ENCODE measurements around the gene MRPL58. TPM values are rescaled to one million over a fixed set of nuclear protein-coding genes. Genes with fewer than 3 reads are reported as not detected.
A peak's percentile ranks its signal among the peaks of the same experiment; 100 is the strongest.
"Not testable (repeated sequence)": the region's sequence is repeated elsewhere in the genome, so short reads cannot be mapped to it uniquely, and the experiment has no call there.

MRPL58 gene
- total and polyA plus RNA-seq, 7 donors = 50.4 to 80.6 (median 64.1) TPM

GRCh38 chr17:75044716-75045115 lies 32.2 kb downstream of the MRPL58 start:
- DNase-seq = no peak
- TF ChIP-seq CTCF (IDR thresholded peaks at IDR 0.05) = no peak
- H3K4me3 ChIP-seq = no peak overlapping the region
- intact Hi-C loops (cut with DNase I) = loop anchor here in 1 of 2 donors (5.0 kb wide), 1 partner anchor 158 kb away; no protein-coding TSS in a partner anchor
- no peak overlapping the region for H3K27ac ChIP-seq
- WGBS, 3 donors = 65 to 79% (median 76%) methylated on average over 7 of the region's 7 CpGs
- peaks cover 21% of the 10 kb centered on the region for H3K4me1 ChIP-seq
- no peak for ATAC-seq
- no peaks in the 10 kb centered on the region for H3K9me3 ChIP-seq
- H3K27me3 ChIP-seq (ENCODE audit: insufficient read depth in 3 of 3, low read length in 2 of 3) = no peaks in the 10 kb centered on the region
- peaks cover 9 to 35% of the 10 kb centered on the region in 2 donors for H3K36me3 ChIP-seq (ENCODE audit: insufficient read depth in 1 of 2, low read depth in 1 of 2)

GRCh38 chr17:75045946-75046406 lies 33.5 kb downstream of the MRPL58 start:
- Histone ChIP-seq H3K27ac (peak overlapping the region; percentile 97), H3K36me3 (ENCODE audit: insufficient read depth in 1 of 2, low read depth in 1 of 2) (peaks cover 6 to 35% of the 10 kb centered on the region in 2 donors), H3K4me1 (peaks cover 21% of the 10 kb centered on the region), H3K4me3 (peak overlapping the region; percentile 95)
- WGBS, 3 donors = 13 to 17% (median 15%) methylated on average over 25 of the region's 25 CpGs
- intact Hi-C loops (cut with DNase I) = loop anchor here in 1 of 2 donors (5.0 kb wide), 1 partner anchor 156 kb away; no protein-coding TSS in a partner anchor
- DNase-seq; ATAC-seq; H3K9me3 ChIP-seq; H3K27me3 ChIP-seq (ENCODE audit: insufficient read depth in 3 of 3, low read length in 2 of 3): not testable (repeated sequence)

- intact Hi-C loops (cut with DNase I) = loop anchor here in 1 of 2 donors (5.0 kb wide), 1 partner anchor 156 kb away; no protein-coding TSS in a partner anchor
- 0% methylated on average over 40 to 72 of the region's 72 CpGs for WGBS, 3 donors
- no peak for TF ChIP-seq CTCF (IDR thresholded peaks at IDR 0.05)
- H3K9me3 ChIP-seq = no peaks in the 10 kb centered on the region
- H3K36me3 ChIP-seq (ENCODE audit: insufficient read depth in 1 of 2, low read depth in 1 of 2) = peaks cover 6 to 35% of the 10 kb centered on the region in 2 donors
- H3K27ac ChIP-seq = peak within 1 kb of the TSS; percentile 97
- ATAC-seq = peak; percentile 96 to 99 (median 98)
- H3K27me3 ChIP-seq (ENCODE audit: insufficient read depth in 3 of 3, low read length in 2 of 3) = no peaks in the 10 kb centered on the region
- peaks cover 21% of the 10 kb centered on the region for H3K4me1 ChIP-seq
- peak within 1 kb of the TSS; percentile 95 for H3K4me3 ChIP-seq
- peak; percentile 98 for DNase-seq
Observed at GRCh38 chr17:75046407-75047289, 34.2 kb downstream of the MRPL58 start, which contains the start of the genes ATP5PD and KCTD2. TSS of gene ATP5PD (minus strand) at chr17:75046969. CDS start at chr17:75042650, 4,319 bp downstream. TSS of gene KCTD2 (plus strand) at chr17:75047225. CDS start at chr17:75047251, 26 bp downstream.

GRCh38 chr17:75047398-75048098 lies 35.1 kb downstream of the MRPL58 start:
- intact Hi-C loops (cut with DNase I) = loop anchor here in 1 of 2 donors (5.0 kb wide), 1 partner anchor 155 kb away; no protein-coding TSS in a partner anchor
- no peak for ATAC-seq
- TF ChIP-seq CTCF (IDR thresholded peaks at IDR 0.05) = no peak
- Histone ChIP-seq H3K36me3 (ENCODE audit: insufficient read depth in 1 of 2, low read depth in 1 of 2) (peaks cover 3 to 35% of the 10 kb centered on the region in 2 donors), H3K27me3 (ENCODE audit: insufficient read depth in 3 of 3, low read length in 2 of 3) (no peaks in the 10 kb centered on the region), H3K27ac (peak overlapping the region; percentile 97), H3K9me3 (no peaks in the 10 kb centered on the region), H3K4me3 (peak overlapping the region; percentile 95), H3K4me1 (peaks cover 21% of the 10 kb centered on the region)
- DNase-seq = peak; percentile 56 to 72
- whole genome bisulfite sequencing, 3 donors = 0 to 2% (median 1%) methylated on average over 20 to 38 of the region's 38 CpGs
